A673 (cell line): Measurements from ENCODE around the gene C16orf54.

Experiments used
- EZH2 ChIP-seq: fragments of 200-600 bp; sonication (generic); IDR thresholded peaks from 2 replicates; pipeline ENCODE4 v1.6.1; 2017; ENCODE audit warnings: borderline replicate concordance, low read depth, mild to moderate bottlenecking, mixed read lengths, antibody characterized with exemption, low read length; ENCODE audit not compliant: poor library complexity, severe bottlenecking
- TF ChIP-seq, protein P1 (sequence below): fragments of 300-800, 200-600 bp; sonication (generic); conservative IDR thresholded peaks from 2 replicates; pipeline ENCODE4 v1.5.1; 2017; ENCODE audit warnings: low read depth, mild to moderate bottlenecking, antibody characterized with exemption, low read length, moderate library complexity, mixed read lengths

DNA sequence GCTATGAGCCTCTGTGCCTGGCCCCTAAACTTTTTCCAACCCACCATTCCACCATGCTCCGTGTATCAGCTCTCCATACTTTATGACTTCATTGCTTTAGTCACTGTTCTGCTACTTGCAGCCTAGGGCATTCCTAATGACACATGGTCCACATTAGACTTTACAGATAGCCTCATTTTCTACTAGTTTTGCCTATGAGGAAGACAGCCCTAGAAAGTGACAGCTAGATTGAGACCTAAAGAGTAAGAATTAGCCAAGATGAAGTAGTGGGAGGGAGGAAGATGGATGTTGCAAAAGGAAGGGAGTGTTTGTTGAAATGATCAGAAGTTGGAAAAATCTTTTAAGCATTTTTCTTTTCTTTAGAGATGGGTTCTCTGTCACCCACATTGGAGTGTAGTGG, 11.0 kb downstream of the C16orf54 start:
- TF ChIP-seq, protein P1, sequence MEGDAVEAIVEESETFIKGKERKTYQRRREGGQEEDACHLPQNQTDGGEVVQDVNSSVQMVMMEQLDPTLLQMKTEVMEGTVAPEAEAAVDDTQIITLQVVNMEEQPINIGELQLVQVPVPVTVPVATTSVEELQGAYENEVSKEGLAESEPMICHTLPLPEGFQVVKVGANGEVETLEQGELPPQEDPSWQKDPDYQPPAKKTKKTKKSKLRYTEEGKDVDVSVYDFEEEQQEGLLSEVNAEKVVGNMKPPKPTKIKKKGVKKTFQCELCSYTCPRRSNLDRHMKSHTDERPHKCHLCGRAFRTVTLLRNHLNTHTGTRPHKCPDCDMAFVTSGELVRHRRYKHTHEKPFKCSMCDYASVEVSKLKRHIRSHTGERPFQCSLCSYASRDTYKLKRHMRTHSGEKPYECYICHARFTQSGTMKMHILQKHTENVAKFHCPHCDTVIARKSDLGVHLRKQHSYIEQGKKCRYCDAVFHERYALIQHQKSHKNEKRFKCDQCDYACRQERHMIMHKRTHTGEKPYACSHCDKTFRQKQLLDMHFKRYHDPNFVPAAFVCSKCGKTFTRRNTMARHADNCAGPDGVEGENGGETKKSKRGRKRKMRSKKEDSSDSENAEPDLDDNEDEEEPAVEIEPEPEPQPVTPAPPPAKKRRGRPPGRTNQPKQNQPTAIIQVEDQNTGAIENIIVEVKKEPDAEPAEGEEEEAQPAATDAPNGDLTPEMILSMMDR: no peak
- TF ChIP-seq EZH2: no peak
